Activated CD4-positive, alpha-beta T cell treated with anti-CD3 and anti-CD28 coated beads, Interleukin-2, amount 10 ng/mL, durations not matched to agents 7 days and 5 days (primary cell): ENCODE data around the gene SPAG7. TPM values are rescaled to one million over a fixed set of nuclear protein-coding genes. Genes with fewer than 3 reads are reported as not detected.

Source experiments
- CTCF ChIA-PET: fragments of 350-600 bp; sonication (Branson Sonifier 250); formaldehyde crosslinking; loops from one replicate; lab custom pipeline; 2021; ENCODE audit warnings: antibody characterized with exemption; lab: Charles Lee
- POLR2A ChIA-PET: fragments of 350-600 bp; sonication (Branson Sonifier 250); formaldehyde crosslinking; loops from one replicate; lab custom pipeline; 2021; ENCODE audit warnings: antibody characterized with exemption; lab: Charles Lee
- DNase-seq: peaks from one replicate; pipeline ENCODE4 v3.0.0-alpha.2; 2020
- H3K27ac Mint-ChIP-seq: one replicate; pipeline ENCODE4 v1.8.0; 2021; ENCODE audit warnings: mild to moderate bottlenecking, moderate library complexity, mixed read lengths
- H3K27me3 Mint-ChIP-seq: one replicate; pipeline ENCODE4 v1.8.0; 2021; ENCODE audit warnings: mixed read lengths
- H3K36me3 Mint-ChIP-seq: one replicate; pipeline ENCODE4 v1.8.0; 2021; ENCODE audit warnings: low read depth, mixed read lengths
- H3K4me1 Mint-ChIP-seq: one replicate; pipeline ENCODE4 v1.8.0; 2021; ENCODE audit warnings: mixed read lengths
- H3K4me3 Mint-ChIP-seq: one replicate; pipeline ENCODE4 v1.8.0; 2021; ENCODE audit warnings: mild to moderate bottlenecking, moderate library complexity, mixed read lengths
- H3K9me3 Mint-ChIP-seq: one replicate; pipeline ENCODE4 v1.8.0; 2021; ENCODE audit warnings: mixed read lengths
- total RNA-seq, 2 experiments: library from RNA; stranded (reverse); gene quantifications; one replicate each; pipeline ENCODE4 v1.2.3, GENCODE V29; 2021

Gene SPAG7
- total RNA-seq, 2 experiments from 2014 or later = 47.7 to 53.6 TPM

DNA sequence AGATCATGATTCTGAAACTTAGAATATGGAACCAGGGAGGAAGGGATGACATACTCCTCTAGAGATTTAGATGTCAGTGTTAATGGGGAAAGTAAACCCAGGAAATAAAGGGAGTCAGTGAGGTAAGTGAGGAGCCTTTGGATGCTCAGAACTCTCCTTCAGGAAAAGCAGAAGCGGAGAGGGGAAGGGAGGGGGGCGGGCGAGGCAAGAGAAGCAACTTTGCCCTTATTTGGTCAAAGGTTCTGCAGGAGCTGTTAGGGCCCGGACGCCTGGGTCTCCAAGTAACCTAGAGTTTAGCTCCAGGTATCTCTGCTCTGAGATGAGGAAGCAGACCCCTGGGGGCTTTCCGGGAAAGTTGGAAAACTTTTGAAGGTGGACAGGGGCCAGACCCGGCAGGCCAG is 20.6 kb downstream of the SPAG7 start:
- H3K36me3 Mint-ChIP-seq = peaks cover 52% of the 10 kb centered on the region
- ChIA-PET POLR2A (interaction anchor here (1.0 to 6.2 kb wide), 2 partner anchors 15 to 21 kb away, joined by 3 to 44 read pairs; partner anchors contain the start of gene SPAG7), CTCF (interaction anchor here (0.6 kb wide), 2 partner anchors 9 to 20 kb away, joined by 3 read pairs; partner anchors contain the start of gene SPAG7)
- H3K4me1 Mint-ChIP-seq = peaks cover 52% of the 10 kb centered on the region
- no peaks in the 10 kb centered on the region for H3K27me3 Mint-ChIP-seq
- H3K4me3 Mint-ChIP-seq = peak overlapping the region; percentile 92
- no peaks in the 10 kb centered on the region for H3K9me3 Mint-ChIP-seq
- peak overlapping the region; percentile 99 for H3K27ac Mint-ChIP-seq
- DNase-seq = no peak

DNA sequence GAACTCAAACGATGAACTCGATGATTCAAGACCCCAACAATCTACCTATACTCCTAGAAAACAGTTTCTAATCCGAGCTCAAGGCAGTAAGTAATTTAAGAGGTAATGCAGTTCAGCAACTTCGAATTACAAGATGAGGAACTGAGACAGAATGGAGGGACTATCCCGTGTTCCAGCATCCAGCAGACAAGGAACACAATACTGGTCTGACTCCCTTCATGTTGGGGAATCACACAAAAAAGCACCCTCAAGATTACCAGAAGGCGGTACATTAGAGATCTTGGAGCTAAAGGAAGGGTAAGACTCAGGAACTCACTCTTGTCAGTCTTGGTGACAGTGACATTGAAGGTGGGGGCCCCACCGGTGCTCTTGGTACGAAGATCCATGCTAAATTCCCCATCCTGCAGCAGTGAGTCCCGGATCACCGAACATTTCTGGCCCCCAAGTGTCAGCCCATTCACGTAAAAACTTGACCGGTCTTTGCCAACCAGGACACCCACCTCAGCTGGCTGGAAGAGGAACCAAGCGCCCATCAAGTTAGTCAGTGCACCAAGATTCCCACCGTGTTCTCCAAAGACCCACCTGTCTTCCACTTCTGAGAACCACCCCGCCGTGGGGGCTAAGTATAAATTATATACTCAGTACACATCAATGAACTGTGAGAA is 21.2 kb downstream of the SPAG7 start:
- Mint-ChIP-seq H3K4me1 (peaks cover 52% of the 10 kb centered on the region), H3K36me3 (peaks cover 58% of the 10 kb centered on the region), H3K9me3 (no peaks in the 10 kb centered on the region), H3K27me3 (no peaks in the 10 kb centered on the region), H3K27ac (peak overlapping the region; percentile 99), H3K4me3 (peak overlapping the region; percentile 92)
- POLR2A ChIA-PET = interaction anchor here (1.0 to 6.2 kb wide), 2 partner anchors 15 to 21 kb away, joined by 3 to 44 read pairs; partner anchors contain the start of gene SPAG7
- CTCF ChIA-PET = interaction anchor here (0.6 kb wide), 1 partner anchor 21 kb away, joined by 3 read pairs; the partner anchor contains the start of gene SPAG7
- no peak for DNase-seq

DNA sequence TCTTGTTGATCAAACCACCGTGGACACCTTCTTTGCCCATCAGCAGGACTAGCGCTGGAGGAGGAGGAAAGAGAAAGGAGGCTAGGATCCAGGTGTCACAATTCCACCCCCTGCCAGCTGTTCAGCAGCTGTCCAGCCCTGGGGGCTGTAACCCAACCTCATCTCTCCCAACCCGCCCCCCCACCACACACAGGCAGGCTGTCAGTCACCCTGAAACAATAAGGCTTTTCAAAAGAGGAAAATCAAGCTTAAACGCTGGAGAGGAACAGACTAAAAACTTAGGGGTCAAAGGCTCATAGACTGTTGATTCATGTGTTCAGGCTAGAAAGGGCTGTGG is 21.7 kb downstream of the SPAG7 start:
- peak overlapping the region; percentile 99 for H3K27ac Mint-ChIP-seq
- H3K27me3 Mint-ChIP-seq = no peaks in the 10 kb centered on the region
- DNase-seq = no peak
- CTCF ChIA-PET = interaction anchor here (0.9 kb wide), 1 partner anchor 22 kb away, joined by 3 read pairs; no protein-coding TSS in a partner anchor
- H3K9me3 Mint-ChIP-seq = no peaks in the 10 kb centered on the region
- peaks cover 63% of the 10 kb centered on the region for H3K36me3 Mint-ChIP-seq
- H3K4me3 Mint-ChIP-seq = peak overlapping the region; percentile 92
- POLR2A ChIA-PET = interaction anchor here (6.2 kb wide), 1 partner anchor 22 kb away, joined by 44 read pairs; the partner anchor contains the start of gene SPAG7
- peaks cover 46% of the 10 kb centered on the region for H3K4me1 Mint-ChIP-seq

DNA sequence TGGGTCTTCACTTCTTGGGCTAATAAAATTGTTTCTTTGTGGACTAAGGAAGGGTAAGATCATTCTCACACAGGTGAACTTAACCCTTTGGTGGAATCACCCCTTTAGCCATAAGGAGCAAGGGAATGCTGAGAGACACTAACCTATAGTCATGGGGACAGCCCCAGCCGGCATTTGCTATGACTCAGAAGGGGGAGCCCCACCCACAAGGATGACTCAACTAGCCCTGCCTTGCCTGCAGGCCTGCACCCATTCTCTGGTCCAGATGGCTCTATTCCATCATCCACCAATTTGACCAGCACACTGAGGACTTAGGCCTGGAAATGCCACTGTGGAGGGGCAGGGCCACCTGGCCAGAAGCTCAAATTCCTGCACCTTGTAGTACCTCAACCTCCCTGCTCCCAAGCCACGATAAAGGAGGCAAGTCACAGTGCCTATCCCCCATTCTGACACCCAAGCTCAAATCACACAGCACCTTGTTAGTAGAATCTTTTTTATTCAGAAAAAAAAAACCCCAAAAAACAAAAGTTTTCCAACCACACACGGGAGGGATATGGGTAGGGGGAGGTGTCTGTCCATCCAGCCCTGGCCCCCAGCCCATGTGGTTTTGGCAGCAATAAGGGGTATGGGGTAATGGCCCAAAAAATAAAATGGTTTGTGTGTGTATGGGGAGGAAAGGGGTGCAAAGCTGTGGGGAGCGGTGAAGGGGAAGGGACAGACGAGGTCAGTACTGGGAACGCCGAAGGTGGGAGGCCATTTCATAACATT is 22.3 kb downstream of the SPAG7 start:
- Mint-ChIP-seq H3K27ac (peak overlapping the region; percentile 99), H3K9me3 (no peaks in the 10 kb centered on the region), H3K4me1 (peaks cover 41% of the 10 kb centered on the region), H3K27me3 (no peaks in the 10 kb centered on the region), H3K4me3 (peak overlapping the region; percentile 92), H3K36me3 (peaks cover 68% of the 10 kb centered on the region)
- DNase-seq = peak; percentile 84
- POLR2A ChIA-PET = interaction anchor here (6.2 kb wide), 1 partner anchor 22 kb away, joined by 44 read pairs; the partner anchor contains the start of gene SPAG7
- CTCF ChIA-PET = interaction anchor here (0.9 kb wide), 1 partner anchor 23 kb away, joined by 3 read pairs; no protein-coding TSS in a partner anchor

DNA sequence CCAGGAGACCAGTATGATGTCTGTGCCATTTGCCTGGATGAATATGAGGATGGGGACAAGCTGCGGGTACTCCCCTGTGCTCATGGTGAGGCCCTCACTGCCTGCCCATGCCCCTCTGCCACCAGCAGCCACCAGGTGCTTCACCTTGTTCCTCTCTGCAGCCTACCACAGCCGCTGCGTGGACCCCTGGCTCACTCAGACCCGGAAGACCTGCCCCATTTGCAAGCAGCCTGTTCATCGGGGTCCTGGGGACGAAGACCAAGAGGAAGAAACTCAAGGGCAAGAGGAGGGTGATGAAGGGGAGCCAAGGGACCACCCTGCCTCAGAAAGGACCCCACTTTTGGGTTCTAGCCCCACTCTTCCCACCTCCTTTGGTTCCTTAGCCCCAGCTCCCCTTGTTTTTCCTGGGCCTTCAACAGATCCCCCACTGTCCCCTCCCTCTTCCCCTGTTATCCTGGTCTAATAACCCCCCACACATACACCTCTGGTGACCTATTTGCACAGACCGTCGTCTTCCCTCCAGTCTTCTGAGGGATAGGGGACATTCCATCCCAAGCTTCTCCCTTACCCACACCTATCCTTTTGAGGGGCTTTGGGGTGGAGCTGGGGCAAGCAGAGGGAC is 23.0 kb downstream of the SPAG7 start:
- Mint-ChIP-seq H3K36me3 (peaks cover 72% of the 10 kb centered on the region), H3K4me1 (peaks cover 38% of the 10 kb centered on the region), H3K27me3 (no peaks in the 10 kb centered on the region), H3K27ac (peak overlapping the region; percentile 99), H3K4me3 (peak overlapping the region; percentile 92), H3K9me3 (no peaks in the 10 kb centered on the region)
- CTCF ChIA-PET = interaction anchor here (0.9 kb wide), 1 partner anchor 24 kb away, joined by 3 read pairs; no protein-coding TSS in a partner anchor
- POLR2A ChIA-PET = interaction anchor here (6.2 kb wide), 1 partner anchor 23 kb away, joined by 44 read pairs; the partner anchor contains the start of gene SPAG7
- peak; percentile 34 for DNase-seq

DNA sequence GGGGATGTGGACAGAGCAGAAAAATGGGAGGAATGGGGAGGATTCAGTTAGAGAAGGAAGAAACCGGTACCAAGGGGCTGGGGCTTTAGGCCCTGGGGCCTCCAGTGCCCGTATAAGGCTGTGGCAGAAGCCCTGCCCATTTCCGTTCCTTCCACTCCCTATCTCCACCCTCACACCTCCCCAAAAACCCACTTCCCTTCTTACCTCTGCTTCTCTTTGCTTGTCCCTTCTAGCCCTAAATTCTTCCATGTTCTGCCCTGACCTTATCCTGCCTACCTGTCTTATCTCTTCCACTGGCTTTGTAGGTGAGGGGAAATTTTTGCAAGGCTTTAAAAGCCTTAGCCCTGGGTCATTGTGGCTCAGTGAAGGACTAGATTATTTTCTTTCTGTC is 23.5 kb downstream of the SPAG7 start:
- CTCF ChIA-PET = no interaction called here
- H3K4me3 Mint-ChIP-seq = peak overlapping the region; percentile 92
- H3K27ac Mint-ChIP-seq = peak overlapping the region; percentile 99
- H3K9me3 Mint-ChIP-seq = no peaks in the 10 kb centered on the region
- peak; percentile 82 for DNase-seq
- H3K4me1 Mint-ChIP-seq = peaks cover 40% of the 10 kb centered on the region
- no peaks in the 10 kb centered on the region for H3K27me3 Mint-ChIP-seq
- peaks cover 73% of the 10 kb centered on the region for H3K36me3 Mint-ChIP-seq
- POLR2A ChIA-PET = interaction anchor here (0.7 to 6.2 kb wide), 2 partner anchors 13 to 24 kb away, joined by 3 to 44 read pairs; partner anchors contain the start of gene SPAG7

DNA sequence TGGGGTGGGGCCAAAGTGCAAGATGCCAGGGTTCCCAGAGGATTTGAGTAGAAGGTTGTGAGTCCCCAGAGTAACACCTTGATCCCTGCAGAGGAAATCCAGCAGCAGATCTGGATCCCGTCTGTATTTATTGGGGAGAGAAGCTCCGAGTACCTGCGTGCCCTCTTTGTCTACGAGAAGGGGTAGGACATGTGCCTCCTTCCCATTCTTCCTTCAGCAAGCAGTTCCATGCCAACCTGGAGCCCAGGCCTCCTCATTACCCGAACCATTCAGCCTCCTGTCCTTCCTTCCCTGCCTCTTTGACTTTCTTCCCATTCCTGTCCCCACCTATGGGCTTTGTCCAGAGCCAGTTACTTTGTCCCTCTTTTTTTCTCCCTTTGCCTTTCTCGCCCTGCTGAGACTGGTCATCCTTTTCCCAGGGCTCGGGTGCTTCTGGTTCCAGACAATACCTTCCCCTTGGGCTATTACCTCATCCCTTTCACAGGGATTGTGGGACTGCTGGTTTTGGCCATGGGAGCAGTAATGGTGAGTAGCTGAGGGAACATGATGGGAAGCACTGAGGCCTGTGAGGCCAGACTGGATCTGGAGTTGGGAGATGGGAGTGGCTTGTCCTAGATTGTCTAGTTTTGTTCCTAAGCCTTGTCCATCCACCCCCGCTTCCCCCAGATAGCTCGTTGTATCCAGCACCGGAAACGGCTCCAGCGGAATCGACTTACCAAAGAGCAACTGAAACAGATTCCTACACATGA is 24.7 kb downstream of the SPAG7 start:
- Mint-ChIP-seq H3K4me1 (peaks cover 51% of the 10 kb centered on the region), H3K4me3 (peak overlapping the region; percentile 92)
- CTCF ChIA-PET = no interaction called here

DNA sequence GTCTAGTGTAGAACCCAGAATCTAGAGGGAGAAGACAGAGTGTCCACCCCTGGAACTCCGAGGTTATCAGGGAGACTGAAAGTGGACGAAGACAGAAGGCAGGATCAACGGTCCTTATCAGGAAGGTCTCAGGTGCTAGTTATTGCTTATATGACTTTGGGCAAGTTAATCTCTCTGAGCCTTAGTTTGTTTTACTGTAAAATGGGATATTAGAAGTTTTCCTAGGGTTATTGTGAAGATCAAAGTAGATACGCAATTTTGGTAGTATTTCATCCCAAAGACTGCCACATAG is 26.4 kb downstream of the SPAG7 start:
- POLR2A ChIA-PET = interaction anchor here (0.5 to 0.7 kb wide), 2 partner anchors 22 to 41 kb away, joined by 3 to 5 read pairs; no protein-coding TSS in a partner anchor

More for the DNA sequence above, 24.7 kb downstream of the SPAG7 start:
- H3K9me3 Mint-ChIP-seq = no peaks in the 10 kb centered on the region
- H3K27ac Mint-ChIP-seq = peak overlapping the region; percentile 67
- H3K36me3 Mint-ChIP-seq = peaks cover 83% of the 10 kb centered on the region
- POLR2A ChIA-PET = no interaction called here
- H3K27me3 Mint-ChIP-seq = no peaks in the 10 kb centered on the region
- DNase-seq = no peak

DNA sequence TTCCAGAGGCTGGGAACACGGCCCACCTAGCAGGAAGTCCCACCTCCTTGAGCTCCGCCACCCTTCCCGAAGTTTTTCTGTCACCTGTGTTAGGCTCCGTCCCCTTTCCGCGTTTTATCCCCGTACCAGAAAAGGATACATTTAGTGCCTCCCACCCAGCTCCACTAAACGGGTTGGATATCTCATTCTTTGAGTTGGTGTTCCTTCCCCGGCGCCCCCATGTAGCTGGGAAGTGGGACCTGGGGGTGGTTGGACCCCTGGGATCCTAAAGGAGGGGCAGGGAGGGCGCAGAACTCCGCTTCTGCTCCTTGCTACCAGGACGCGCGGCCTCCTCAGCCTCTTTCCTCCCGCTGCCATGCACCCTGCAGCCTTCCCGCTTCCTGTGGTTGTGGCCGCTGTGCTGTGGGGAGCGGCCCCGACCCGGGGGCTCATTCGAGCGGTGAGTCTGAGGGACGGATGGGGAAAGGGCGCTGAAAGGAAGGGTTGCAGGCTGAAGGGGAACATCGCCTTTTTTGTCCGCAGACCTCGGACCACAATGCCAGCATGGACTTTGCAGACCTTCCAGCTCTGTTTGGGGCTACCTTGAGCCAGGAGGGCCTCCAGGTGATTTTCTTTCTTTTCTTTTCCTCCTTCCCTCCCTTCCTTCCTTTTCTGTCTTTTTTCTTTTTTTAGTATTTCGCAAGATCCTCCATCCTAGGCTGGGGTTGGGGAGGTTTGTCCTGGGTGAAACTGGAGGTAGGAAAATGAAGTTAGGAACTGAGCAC is 26.9 kb downstream of the SPAG7 start:
- ChIA-PET POLR2A (interaction anchor here (0.5 to 2.0 kb wide), 5 partner anchors 8 to 41 kb away, joined by 3 to 11 read pairs (median 9); partner anchors contain the start of genes C17orf107, PFN1 and SPAG7), CTCF (interaction anchor here (0.9 to 1.7 kb wide), 6 partner anchors 27 to 139 kb away, joined by 3 to 8 read pairs (median 3); partner anchors contain the start of genes C17orf107, CHRNE and SPAG7)
- peak overlapping the region; percentile 92 for H3K4me3 Mint-ChIP-seq
- peak overlapping the region; percentile 96 for H3K27ac Mint-ChIP-seq
- H3K9me3 Mint-ChIP-seq = no peaks in the 10 kb centered on the region
- H3K36me3 Mint-ChIP-seq = peaks cover 79% of the 10 kb centered on the region
- peaks cover 65% of the 10 kb centered on the region for H3K4me1 Mint-ChIP-seq
- DNase-seq = peak; percentile 67
- H3K27me3 Mint-ChIP-seq = no peaks in the 10 kb centered on the region

More for the DNA sequence above, 26.4 kb downstream of the SPAG7 start:
- Mint-ChIP-seq H3K27me3 (no peaks in the 10 kb centered on the region), H3K27ac (peak overlapping the region; percentile 96), H3K4me3 (peak overlapping the region; percentile 92), H3K4me1 (peaks cover 62% of the 10 kb centered on the region), H3K36me3 (peaks cover 79% of the 10 kb centered on the region), H3K9me3 (no peaks in the 10 kb centered on the region)
- CTCF ChIA-PET = interaction anchor here (1.5 kb wide), 1 partner anchor 30 kb away, joined by 3 read pairs; no protein-coding TSS in a partner anchor
- no peak for DNase-seq

DNA sequence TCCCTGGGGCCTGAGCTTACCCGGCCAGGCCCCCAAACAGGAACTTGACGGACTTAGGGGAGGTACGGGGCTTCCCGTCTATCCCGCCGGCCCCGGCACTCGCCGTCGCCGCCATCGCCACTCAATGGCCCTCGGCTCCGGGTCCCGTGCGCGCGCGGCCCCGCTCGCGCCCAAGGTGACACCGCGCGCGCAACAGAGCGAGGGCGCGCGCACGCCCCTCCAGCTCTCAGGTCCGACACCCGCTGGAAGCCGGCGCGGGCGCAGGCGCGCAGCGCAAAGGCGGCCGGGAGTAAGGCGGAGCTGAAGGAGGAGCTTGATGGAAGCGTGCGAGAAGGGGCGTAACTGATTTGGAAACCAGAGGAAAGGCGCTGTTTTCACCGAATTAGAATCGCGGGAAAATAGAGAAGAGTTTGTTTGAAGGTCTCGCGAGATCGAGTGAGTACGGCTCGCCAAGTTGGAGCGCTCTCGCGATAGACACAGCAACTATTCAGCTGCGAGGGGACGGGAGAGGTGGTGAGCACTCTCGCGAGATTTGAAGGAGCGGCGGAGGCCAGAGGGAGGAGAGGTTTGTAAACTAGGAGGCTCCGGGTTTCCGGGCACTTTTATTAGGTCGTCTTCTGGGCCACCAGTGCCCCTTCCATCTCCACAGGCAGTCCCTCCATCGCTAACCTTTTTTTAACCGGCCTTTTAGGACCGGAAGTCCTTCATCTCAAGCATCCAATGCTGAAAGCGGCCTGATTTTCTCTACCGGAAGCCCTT is 27.6 kb downstream of the SPAG7 start, which contains the start of the genes RNF167 and SLC25A11:
Gene RNF167 (plus strand): TSS at position 473 of the 759 bp plus-strand sequence. CDS start 642 bp downstream, outside the sequence.
Gene SLC25A11 (minus strand): TSS at position 251 of the 759 bp plus-strand sequence. CDS start 136 bp downstream, at position 115.
- Mint-ChIP-seq H3K4me1 (peaks cover 58% of the 10 kb centered on the region), H3K9me3 (no peaks in the 10 kb centered on the region), H3K27ac (peak within 1 kb of the TSS; percentile 96), H3K4me3 (peak within 1 kb of the TSS; percentile 92), H3K27me3 (no peaks in the 10 kb centered on the region), H3K36me3 (peaks cover 71% of the 10 kb centered on the region)
- peak; percentile 99 for DNase-seq
- CTCF ChIA-PET = interaction anchor here (0.9 to 1.7 kb wide), 7 partner anchors 27 to 499 kb away, joined by 3 to 8 read pairs (median 3); partner anchors contain the start of genes C17orf107, C1QBP, CAMTA2 and CHRNE
- POLR2A ChIA-PET = interaction anchor here (0.6 to 2.0 kb wide), 7 partner anchors 9 to 140 kb away, joined by 3 to 11 read pairs (median 7); partner anchors contain the start of genes C17orf107, PFN1 and SPAG7
